ENCODE data around the gene CRYBG2. TPM values are rescaled to one million over a fixed set of nuclear protein-coding genes. Genes with fewer than 3 reads are reported as not detected.

The CRYBG2 gene
- total and polyA plus RNA-seq, 10 of the 15 experiments (the other 5 are each of a cell fraction or from before 2014, with no cell fraction given) = 0.03 to 1.2 (median 0.11) TPM; not detected in 4

- DNase-seq (ENCODE audit: low read depth, low spot score) = no peak
- BruUV-seq (replicated peaks) = no TSS peak
Measured at GRCh38 chr1:26285366-26286063, 68.4 kb downstream of the CRYBG2 start.

More at GRCh38 chr1:26285366-26286063, 68.4 kb downstream of the CRYBG2 start:
- peak; percentile 32 for ATAC-seq
- H3K4me2 ChIP-seq (ENCODE audit: control insufficient read depth, insufficient read depth) = no peak overlapping the region
- no peaks in the 10 kb centered on the region for H3K27me3 ChIP-seq (replicated peaks in 1 of 2; ENCODE audit: control insufficient read depth in 2 of 2, insufficient read depth in 2 of 2, low read length in 1 of 2)
- H4K20me1 ChIP-seq (ENCODE audit: control insufficient read depth, insufficient read depth) = no peaks in the 10 kb centered on the region
- H3K9ac ChIP-seq (ENCODE audit: control insufficient read depth, insufficient read depth, low read length) = no peak overlapping the region
- ChIA-PET CTCF (interaction anchor here (0.6 to 18.0 kb wide), 26 partner anchors 10 to 737 kb away, joined by 3 to 879 read pairs (median 10); partner anchors contain the start of genes CD52, CEP85, UBXN11 and ZNF593), RAD21 (ENCODE audit: unreplicated experiment) (interaction anchor here (0.6 to 8.7 kb wide), 14 partner anchors 10 to 938 kb away, joined by 3 to 477 read pairs (median 8); partner anchors contain the start of genes CD52, DHDDS and UBXN11), POLR2A (interaction anchor here (1.3 to 9.2 kb wide), 2 partner anchors 22 to 33 kb away, joined by 12 to 253 read pairs; partner anchors contain the start of gene CD52), SMC1A (ENCODE audit: uncharacterized antibody, unreplicated experiment) (interaction anchor here (0.6 to 11.1 kb wide), 16 partner anchors 10 to 242 kb away, joined by 3 to 474 read pairs (median 6); partner anchors contain the start of genes CD52 and UBXN11)
- H3K36me3 ChIP-seq (ENCODE audit: control insufficient read depth in 2 of 2, insufficient read depth in 2 of 2, low read length in 1 of 2) = peaks cover 3 to 4% of the 10 kb centered on the region in 2 experiments; a peak in 2 of 4 replicates
- peaks cover 12% of the 10 kb centered on the region for H3K79me2 ChIP-seq (ENCODE audit: control insufficient read depth, insufficient read depth, low read length)
- no peak overlapping the region for H3K4me3 ChIP-seq
- no peaks in the 10 kb centered on the region for H3K9me3 ChIP-seq (replicated peaks; ENCODE audit: control insufficient read depth, insufficient read depth, low read length)
- H2AFZ ChIP-seq (ENCODE audit: control insufficient read depth, low read depth, low read length) = no peak overlapping the region
- H3K27ac ChIP-seq (ENCODE audit: control insufficient read depth, insufficient read depth) = no peak overlapping the region
- intact Hi-C loops (cut with micrococcal nuclease; ENCODE audit: unreplicated experiment) (loop anchor here (1.0 to 2.0 kb wide), 3 partner anchors 36 to 131 kb away; no protein-coding TSS in a partner anchor), in situ Hi-C loops (cut with MboI) (loop anchor here (5.0 kb wide), 1 partner anchor 37 kb away; no protein-coding TSS in a partner anchor)
- WGBS (ENCODE audit: insufficient coverage, insufficient replicate concordance, low lambda C conversion rate, missing lambda C conversion rate) = 67% methylated on average over 19 of the region's 19 CpGs
- FAIRE-seq = no peak
- peaks cover 76% of the 10 kb centered on the region for H3K4me1 ChIP-seq (ENCODE audit: control insufficient read depth, insufficient read depth, low read length)
- TF ChIP-seq PKNOX1 (IDR thresholded peaks at IDR 0.05) = 0 out of 2 replicates have a peak, but pooled peaks have one; percentile 14
- TF ChIP-seq POLR2AphosphoS5 (IDR thresholded peaks at IDR 0.05; ENCODE audit: low read length) = no peak
- no peak for TF ChIP-seq PML (IDR thresholded peaks at IDR 0.05; ENCODE audit: low read length)
- TF ChIP-seq ZBTB40 (IDR thresholded peaks at IDR 0.05; ENCODE audit: borderline replicate concordance) = no peak
- peak; percentile 30 to 55 (median 55) for TF ChIP-seq CTCF (IDR thresholded peaks at IDR 0.05 in 2 of 3, conservative IDR thresholded peaks at IDR 0.05 in 1 of 3; ENCODE audit: control insufficient read depth in 2 of 3, extremely low read depth in 1 of 3, insufficient read depth in 1 of 3, low read depth in 3 of 3, low read length in 3 of 3)
- TF ChIP-seq CUX1 (IDR thresholded peaks at IDR 0.05; ENCODE audit: insufficient replicate concordance, low read depth, low read length) = no peak
- 0 out of 2 replicates have a peak, but pooled peaks have one; percentile 22 for TF ChIP-seq RAD21 (IDR thresholded peaks at IDR 0.05; ENCODE audit: insufficient read depth, low read depth, low read length)

Measured in GM12878 (cell line).